ENCODE measurements around the gene VPS35. TPM values are rescaled to one million over a fixed set of nuclear protein-coding genes. Genes with fewer than 3 reads are reported as not detected.
A peak's percentile ranks its signal among the peaks of the same experiment; 100 is the strongest.

The VPS35 gene
- total RNA-seq: 10 to 100 TPM; 32.8 to 44.1 (median 43.7) TPM
- total RNA-seq (2013): 98.1 TPM

DNA sequence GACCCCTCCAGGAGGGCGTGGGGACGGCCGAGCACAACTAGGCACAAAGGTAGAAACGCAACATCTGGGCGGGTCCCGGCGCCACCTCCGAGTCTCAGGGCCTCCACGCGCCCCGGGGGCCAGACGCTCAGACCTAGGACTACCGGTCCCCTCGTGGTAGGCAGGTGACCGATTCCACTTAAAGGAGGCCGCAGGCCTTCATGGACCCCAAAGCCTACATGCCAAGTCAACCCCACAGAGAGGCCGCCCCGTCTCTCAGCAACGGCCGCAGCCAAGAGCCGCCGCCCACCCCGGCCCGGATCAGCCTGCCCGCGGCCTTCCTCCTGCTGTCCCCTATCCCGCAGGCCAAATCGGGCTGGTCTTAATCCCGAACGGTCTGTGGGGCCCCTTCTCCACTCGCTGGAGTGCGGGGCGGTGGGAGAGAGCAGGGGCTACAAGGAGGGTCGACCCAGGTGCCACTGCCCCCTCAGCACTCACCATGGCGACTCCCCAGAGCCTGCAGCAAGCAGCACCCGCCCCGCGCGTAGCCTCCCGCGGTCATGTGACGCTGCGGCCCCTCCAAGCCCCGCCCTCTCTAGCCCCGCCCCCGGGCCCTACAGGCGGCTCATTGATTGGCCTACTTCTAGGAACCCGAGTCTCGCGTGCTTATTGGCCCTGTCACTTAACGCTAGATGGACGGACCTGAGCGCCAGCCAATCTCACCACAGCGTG is at the start of gene VPS35:
Gene VPS35 (minus strand): TSS at position 525 of the 711 bp plus-strand sequence. CDS start 45 bp downstream, at position 480.
- H3K9me3 ChIP-seq (ENCODE audit: control insufficient read depth, insufficient read depth, low read length): no peaks in the 10 kb centered on the region
- under 1% methylated on average over 54 of the region's 54 CpGs for WGBS (ENCODE audit: insufficient coverage)
- no peaks in the 10 kb centered on the region for H3K27me3 Mint-ChIP-seq (ENCODE audit: low read depth in 2 of 2)
- peak within 1 kb of the TSS; percentile 94 for H3K27ac ChIP-seq (ENCODE audit: low read length)
- no peaks in the 10 kb centered on the region for H3K27me3 ChIP-seq (ENCODE audit: control insufficient read depth, insufficient read depth, low read length)
- ATAC-seq (peak; percentile 89 to 97 (median 92)), DNase-seq (peak; percentile 98 to 100)
- no peak within 1 kb of the TSS for H3K4me3 Mint-ChIP-seq
- peaks cover 22% of the 10 kb centered on the region for H3K4me1 ChIP-seq (ENCODE audit: control insufficient read depth, insufficient read depth, low read length)
- no peak within 1 kb of the TSS for H3K27ac Mint-ChIP-seq
- no peaks in the 10 kb centered on the region for H3K36me3 Mint-ChIP-seq
- no peaks in the 10 kb centered on the region for H3K9me3 Mint-ChIP-seq
- H3K4me1 Mint-ChIP-seq: peaks cover 26 to 33% of the 10 kb centered on the region in 2 donors
- H3K4me3 ChIP-seq (ENCODE audit: low read length): peak within 1 kb of the TSS; percentile 84
- no peaks in the 10 kb centered on the region for H3K36me3 ChIP-seq (ENCODE audit: control insufficient read depth, insufficient read depth, low read length)
- TF ChIP-seq, protein P1, sequence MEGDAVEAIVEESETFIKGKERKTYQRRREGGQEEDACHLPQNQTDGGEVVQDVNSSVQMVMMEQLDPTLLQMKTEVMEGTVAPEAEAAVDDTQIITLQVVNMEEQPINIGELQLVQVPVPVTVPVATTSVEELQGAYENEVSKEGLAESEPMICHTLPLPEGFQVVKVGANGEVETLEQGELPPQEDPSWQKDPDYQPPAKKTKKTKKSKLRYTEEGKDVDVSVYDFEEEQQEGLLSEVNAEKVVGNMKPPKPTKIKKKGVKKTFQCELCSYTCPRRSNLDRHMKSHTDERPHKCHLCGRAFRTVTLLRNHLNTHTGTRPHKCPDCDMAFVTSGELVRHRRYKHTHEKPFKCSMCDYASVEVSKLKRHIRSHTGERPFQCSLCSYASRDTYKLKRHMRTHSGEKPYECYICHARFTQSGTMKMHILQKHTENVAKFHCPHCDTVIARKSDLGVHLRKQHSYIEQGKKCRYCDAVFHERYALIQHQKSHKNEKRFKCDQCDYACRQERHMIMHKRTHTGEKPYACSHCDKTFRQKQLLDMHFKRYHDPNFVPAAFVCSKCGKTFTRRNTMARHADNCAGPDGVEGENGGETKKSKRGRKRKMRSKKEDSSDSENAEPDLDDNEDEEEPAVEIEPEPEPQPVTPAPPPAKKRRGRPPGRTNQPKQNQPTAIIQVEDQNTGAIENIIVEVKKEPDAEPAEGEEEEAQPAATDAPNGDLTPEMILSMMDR (IDR thresholded peaks at IDR 0.05): peak; percentile 26
- intact Hi-C loops (cut with micrococcal nuclease): loop anchor here (1.0 to 2.0 kb wide), 5 partner anchors 16 to 284 kb away; partner anchors contain the start of genes C16orf87, DNAJA2 and SHCBP1

DNA sequence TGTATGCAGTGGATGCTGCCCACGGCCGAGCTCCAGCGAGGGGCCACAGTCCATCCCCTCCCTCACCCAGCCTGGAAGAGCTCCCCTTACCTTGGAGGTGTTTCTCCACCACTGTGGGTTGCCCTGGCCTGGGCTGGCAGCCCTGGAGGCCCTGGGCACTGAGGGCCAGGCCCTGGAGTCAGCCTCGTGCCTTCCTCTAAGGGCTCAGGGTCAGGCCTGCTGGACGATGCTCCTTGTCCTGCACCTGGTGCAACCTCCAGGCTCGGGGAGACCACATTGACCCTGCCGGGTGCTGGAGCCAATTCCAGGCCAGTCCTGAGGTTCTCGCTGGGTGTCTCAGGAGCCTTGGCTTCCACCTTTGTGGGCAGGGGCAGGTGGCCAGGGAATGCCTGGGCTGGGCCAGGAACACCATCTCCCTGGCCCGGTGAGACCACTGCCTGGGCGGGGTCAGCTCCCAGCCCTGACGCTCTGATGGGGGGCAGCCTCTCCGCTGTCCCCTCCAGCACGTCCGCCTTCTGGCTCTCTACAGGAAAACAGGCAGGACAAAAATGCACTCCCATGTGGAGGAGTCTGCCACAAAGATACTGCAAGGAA is 48.7 kb upstream of the VPS35 start:
- peaks cover under 1% of the 10 kb centered on the region for H3K4me1 ChIP-seq (ENCODE audit: control insufficient read depth, insufficient read depth, low read length)
- no peaks in the 10 kb centered on the region for H3K4me1 Mint-ChIP-seq
- ATAC-seq: no peak
- H3K27ac ChIP-seq (ENCODE audit: low read length): no peak overlapping the region
- H3K9me3 Mint-ChIP-seq: no peaks in the 10 kb centered on the region
- no peak overlapping the region for H3K27ac Mint-ChIP-seq
- no peak for DNase-seq
- H3K4me3 ChIP-seq (ENCODE audit: low read length): no peak overlapping the region
- no peaks in the 10 kb centered on the region for H3K36me3 Mint-ChIP-seq
- no peaks in the 10 kb centered on the region for H3K36me3 ChIP-seq (ENCODE audit: control insufficient read depth, insufficient read depth, low read length)
- H3K27me3 ChIP-seq (ENCODE audit: control insufficient read depth, insufficient read depth, low read length): no peaks in the 10 kb centered on the region
- 92% methylated on average over 14 of the region's 14 CpGs for WGBS (ENCODE audit: insufficient coverage)
- H3K4me3 Mint-ChIP-seq: no peak overlapping the region
- TF ChIP-seq, protein P1 (IDR thresholded peaks at IDR 0.05): no peak
- no peaks in the 10 kb centered on the region for H3K27me3 Mint-ChIP-seq (ENCODE audit: low read depth in 2 of 2)
- intact Hi-C loops (cut with micrococcal nuclease): no loop called here
- H3K9me3 ChIP-seq (ENCODE audit: control insufficient read depth, insufficient read depth, low read length): no peaks in the 10 kb centered on the region

DNA sequence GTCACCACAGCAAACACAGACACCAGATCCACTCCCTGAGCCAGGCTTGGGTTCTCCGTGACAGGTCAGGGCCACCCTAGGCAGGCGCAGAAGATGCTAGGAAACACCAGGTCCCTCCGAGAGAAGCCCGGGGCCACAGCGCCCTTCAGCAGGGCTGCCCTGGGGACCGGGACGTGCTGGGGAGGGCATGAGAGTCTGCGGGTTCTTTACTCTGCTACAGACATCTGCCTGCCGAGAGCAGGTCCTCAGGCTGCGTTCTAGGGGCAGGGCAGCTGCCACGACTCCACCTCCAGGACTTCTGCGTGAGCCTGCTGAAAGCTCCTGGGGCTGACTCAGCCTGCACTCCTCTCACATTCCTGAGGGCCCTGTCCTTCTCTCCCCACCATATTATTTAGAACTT is 47.7 kb upstream of the VPS35 start:
- DNase-seq (no peak), ATAC-seq (no peak)
- TF ChIP-seq, protein P1 (IDR thresholded peaks at IDR 0.05): no peak
- no peaks in the 10 kb centered on the region for H3K27me3 Mint-ChIP-seq (ENCODE audit: low read depth in 2 of 2)
- H3K4me3 Mint-ChIP-seq: no peak overlapping the region
- Histone ChIP-seq H3K27ac (ENCODE audit: low read length) (no peak overlapping the region), H3K4me3 (ENCODE audit: low read length) (no peak overlapping the region), H3K4me1 (ENCODE audit: control insufficient read depth, insufficient read depth, low read length) (no peaks in the 10 kb centered on the region), H3K27me3 (ENCODE audit: control insufficient read depth, insufficient read depth, low read length) (no peaks in the 10 kb centered on the region), H3K9me3 (ENCODE audit: control insufficient read depth, insufficient read depth, low read length) (no peaks in the 10 kb centered on the region), H3K36me3 (ENCODE audit: control insufficient read depth, insufficient read depth, low read length) (no peaks in the 10 kb centered on the region)
- H3K4me1 Mint-ChIP-seq: no peaks in the 10 kb centered on the region
- H3K9me3 Mint-ChIP-seq: no peaks in the 10 kb centered on the region
- 93% methylated on average over 12 of the region's 12 CpGs for WGBS (ENCODE audit: insufficient coverage)
- H3K27ac Mint-ChIP-seq: no peak overlapping the region
- H3K36me3 Mint-ChIP-seq: no peaks in the 10 kb centered on the region
- intact Hi-C loops (cut with micrococcal nuclease): no loop called here

All from natural killer cell (primary cell).